SK-N-SH treated with all-trans-retinoic acid at 6 μM for 48 hours (cell line): ENCODE data around the gene RASGRP3.

ENCODE experiments used
- ESRRG ChIP-seq: fragments of 250-450 bp; sonication (Bioruptor Pico); IDR thresholded peaks from 2 replicates; pipeline ENCODE4 v1.6.1; 2021; ENCODE audit warnings: mild to moderate bottlenecking
- GLIS3 ChIP-seq: fragments of 250-450 bp; sonication (Bioruptor Pico); IDR thresholded peaks from 2 replicates; pipeline ENCODE4 v1.5.0; 2020; ENCODE audit warnings: mild to moderate bottlenecking, moderate library complexity
- PPARA ChIP-seq: fragments of 250-450 bp; sonication (Bioruptor Pico); IDR thresholded peaks from 2 replicates; pipeline ENCODE4 v1.5.0; 2020; ENCODE audit warnings: mild to moderate bottlenecking, borderline replicate concordance
- TCF4 ChIP-seq: fragments of 250-450 bp; sonication (Bioruptor Pico); IDR thresholded peaks from 2 replicates; pipeline ENCODE4 v1.8.0; 2021; ENCODE audit warnings: mild to moderate bottlenecking, moderate library complexity, borderline replicate concordance
- TOX ChIP-seq: fragments of 250-450 bp; sonication (Bioruptor Pico); IDR thresholded peaks from 2 replicates; pipeline ENCODE4 v1.8.0; 2021; ENCODE audit warnings: mild to moderate bottlenecking, moderate library complexity, borderline replicate concordance
- ZC3H10 ChIP-seq: fragments of 250-450 bp; sonication (Bioruptor Pico); IDR thresholded peaks from 2 replicates; pipeline ENCODE4 v1.5.1; 2021; ENCODE audit warnings: mild to moderate bottlenecking, moderate library complexity
- ZFP3 ChIP-seq: fragments of 250-450 bp; sonication (Bioruptor Pico); IDR thresholded peaks from 2 replicates; pipeline ENCODE4 v1.5.0; 2020; ENCODE audit warnings: mild to moderate bottlenecking, moderate library complexity
- ZFP30 ChIP-seq: fragments of 450-650 bp; formaldehyde crosslinking; IDR thresholded peaks from 2 replicates; pipeline ENCODE4 v1.5.0; 2022; ENCODE audit warnings: mild to moderate bottlenecking, moderate library complexity
- TF ChIP-seq, protein P1 (sequence below): fragments of 250-450 bp; sonication (Bioruptor Pico); IDR thresholded peaks from 2 replicates; pipeline ENCODE4 v1.5.0; 2020; ENCODE audit warnings: mild to moderate bottlenecking, moderate library complexity
- TF ChIP-seq, protein P2 (sequence below): fragments of 250-450 bp; sonication (Bioruptor Pico); IDR thresholded peaks from 2 replicates; pipeline ENCODE4 v1.8.0; 2020; ENCODE audit warnings: mild to moderate bottlenecking, moderate library complexity, borderline replicate concordance

DNA sequence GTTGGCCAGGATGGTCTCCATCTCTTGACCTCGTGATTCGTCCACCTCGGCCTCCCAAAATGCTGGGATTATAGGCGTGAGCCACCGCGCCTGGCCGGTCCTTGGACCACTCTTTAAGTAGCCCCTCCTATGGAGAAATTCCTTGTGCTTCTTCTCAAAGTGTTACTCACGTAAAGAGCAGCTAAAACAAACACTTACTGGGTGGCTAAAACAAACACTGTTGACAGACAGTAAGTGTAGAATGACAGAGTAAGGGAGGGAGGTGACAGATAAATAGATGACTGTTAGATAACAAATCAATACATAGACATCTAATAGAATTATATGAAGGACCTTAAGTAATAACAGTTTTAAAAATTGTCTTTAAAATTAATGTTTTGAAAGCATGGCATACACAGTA, 40.9 kb upstream of the RASGRP3 start:
- TF ChIP-seq, protein P1, sequence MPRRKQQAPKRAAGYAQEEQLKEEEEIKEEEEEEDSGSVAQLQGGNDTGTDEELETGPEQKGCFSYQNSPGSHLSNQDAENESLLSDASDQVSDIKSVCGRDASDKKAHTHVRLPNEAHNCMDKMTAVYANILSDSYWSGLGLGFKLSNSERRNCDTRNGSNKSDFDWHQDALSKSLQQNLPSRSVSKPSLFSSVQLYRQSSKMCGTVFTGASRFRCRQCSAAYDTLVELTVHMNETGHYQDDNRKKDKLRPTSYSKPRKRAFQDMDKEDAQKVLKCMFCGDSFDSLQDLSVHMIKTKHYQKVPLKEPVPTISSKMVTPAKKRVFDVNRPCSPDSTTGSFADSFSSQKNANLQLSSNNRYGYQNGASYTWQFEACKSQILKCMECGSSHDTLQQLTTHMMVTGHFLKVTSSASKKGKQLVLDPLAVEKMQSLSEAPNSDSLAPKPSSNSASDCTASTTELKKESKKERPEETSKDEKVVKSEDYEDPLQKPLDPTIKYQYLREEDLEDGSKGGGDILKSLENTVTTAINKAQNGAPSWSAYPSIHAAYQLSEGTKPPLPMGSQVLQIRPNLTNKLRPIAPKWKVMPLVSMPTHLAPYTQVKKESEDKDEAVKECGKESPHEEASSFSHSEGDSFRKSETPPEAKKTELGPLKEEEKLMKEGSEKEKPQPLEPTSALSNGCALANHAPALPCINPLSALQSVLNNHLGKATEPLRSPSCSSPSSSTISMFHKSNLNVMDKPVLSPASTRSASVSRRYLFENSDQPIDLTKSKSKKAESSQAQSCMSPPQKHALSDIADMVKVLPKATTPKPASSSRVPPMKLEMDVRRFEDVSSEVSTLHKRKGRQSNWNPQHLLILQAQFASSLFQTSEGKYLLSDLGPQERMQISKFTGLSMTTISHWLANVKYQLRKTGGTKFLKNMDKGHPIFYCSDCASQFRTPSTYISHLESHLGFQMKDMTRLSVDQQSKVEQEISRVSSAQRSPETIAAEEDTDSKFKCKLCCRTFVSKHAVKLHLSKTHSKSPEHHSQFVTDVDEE (CRISPR knock-in tag), result no peak
- TF ChIP-seq ZFP30 (no peak), ZFP3 (CRISPR knock-in tag) (no peak), ZC3H10 (no peak), GLIS3 (CRISPR knock-in tag) (no peak), ESRRG (CRISPR knock-in tag) (no peak), PPARA (CRISPR knock-in tag) (no peak), TOX (CRISPR knock-in tag) (no peak), TCF4 (no peak)
- TF ChIP-seq, protein P2, sequence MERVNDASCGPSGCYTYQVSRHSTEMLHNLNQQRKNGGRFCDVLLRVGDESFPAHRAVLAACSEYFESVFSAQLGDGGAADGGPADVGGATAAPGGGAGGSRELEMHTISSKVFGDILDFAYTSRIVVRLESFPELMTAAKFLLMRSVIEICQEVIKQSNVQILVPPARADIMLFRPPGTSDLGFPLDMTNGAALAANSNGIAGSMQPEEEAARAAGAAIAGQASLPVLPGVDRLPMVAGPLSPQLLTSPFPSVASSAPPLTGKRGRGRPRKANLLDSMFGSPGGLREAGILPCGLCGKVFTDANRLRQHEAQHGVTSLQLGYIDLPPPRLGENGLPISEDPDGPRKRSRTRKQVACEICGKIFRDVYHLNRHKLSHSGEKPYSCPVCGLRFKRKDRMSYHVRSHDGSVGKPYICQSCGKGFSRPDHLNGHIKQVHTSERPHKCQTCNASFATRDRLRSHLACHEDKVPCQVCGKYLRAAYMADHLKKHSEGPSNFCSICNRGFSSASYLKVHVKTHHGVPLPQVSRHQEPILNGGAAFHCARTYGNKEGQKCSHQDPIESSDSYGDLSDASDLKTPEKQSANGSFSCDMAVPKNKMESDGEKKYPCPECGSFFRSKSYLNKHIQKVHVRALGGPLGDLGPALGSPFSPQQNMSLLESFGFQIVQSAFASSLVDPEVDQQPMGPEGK (CRISPR knock-in tag), result no peak
